ENCODE data around the gene PCBP3.

DNA sequence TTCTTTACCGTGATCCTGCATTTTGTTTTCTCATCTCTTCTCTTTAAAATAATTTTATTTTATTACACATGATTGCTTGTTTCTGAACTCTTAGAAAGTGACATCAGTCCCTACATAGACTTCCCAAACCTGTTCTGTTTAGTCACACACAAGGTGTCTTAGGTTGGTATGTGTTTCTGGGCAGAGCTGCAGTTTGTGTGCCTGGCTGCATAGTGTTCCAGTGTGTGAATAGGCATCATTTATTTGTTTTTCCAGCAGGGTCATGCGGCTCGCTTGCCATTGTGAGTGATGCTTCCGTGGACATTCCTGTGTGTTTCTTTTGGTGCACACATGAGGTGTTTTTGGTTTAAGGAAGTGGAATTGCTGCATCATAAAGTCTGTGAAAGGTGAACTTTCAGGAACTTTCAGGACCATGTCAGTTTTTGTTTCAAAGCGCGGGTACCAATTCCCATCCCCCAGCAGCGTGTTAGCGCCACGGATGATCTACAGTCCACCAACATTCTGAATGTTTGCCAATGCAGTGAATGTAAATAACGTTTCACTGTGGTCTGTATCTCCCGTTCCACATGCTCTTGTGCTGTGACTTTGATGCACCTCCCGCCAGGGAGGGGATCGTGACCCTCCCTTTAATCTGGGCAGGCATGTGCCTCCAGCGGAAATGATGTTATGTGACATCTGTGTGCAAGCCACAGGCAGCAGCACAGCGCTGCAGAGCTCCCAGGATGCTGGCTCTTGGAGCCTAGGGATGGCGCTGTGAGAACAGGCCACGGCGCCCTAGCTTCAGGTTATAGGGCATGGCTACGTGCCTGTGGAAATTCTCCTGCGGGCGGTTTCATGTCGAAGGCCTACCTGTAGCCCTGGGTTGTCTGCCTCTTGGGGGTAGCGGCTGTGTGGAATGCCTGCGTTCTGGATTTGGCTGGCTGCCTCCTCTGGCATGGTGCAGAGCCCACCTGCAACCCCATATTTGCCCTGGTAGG lies 193.5 kb downstream of the PCBP3 start:
- TF ChIP-seq, protein P1, sequence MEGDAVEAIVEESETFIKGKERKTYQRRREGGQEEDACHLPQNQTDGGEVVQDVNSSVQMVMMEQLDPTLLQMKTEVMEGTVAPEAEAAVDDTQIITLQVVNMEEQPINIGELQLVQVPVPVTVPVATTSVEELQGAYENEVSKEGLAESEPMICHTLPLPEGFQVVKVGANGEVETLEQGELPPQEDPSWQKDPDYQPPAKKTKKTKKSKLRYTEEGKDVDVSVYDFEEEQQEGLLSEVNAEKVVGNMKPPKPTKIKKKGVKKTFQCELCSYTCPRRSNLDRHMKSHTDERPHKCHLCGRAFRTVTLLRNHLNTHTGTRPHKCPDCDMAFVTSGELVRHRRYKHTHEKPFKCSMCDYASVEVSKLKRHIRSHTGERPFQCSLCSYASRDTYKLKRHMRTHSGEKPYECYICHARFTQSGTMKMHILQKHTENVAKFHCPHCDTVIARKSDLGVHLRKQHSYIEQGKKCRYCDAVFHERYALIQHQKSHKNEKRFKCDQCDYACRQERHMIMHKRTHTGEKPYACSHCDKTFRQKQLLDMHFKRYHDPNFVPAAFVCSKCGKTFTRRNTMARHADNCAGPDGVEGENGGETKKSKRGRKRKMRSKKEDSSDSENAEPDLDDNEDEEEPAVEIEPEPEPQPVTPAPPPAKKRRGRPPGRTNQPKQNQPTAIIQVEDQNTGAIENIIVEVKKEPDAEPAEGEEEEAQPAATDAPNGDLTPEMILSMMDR (IDR thresholded peaks at IDR 0.05) = no peak
- TF ChIP-seq ZFX (IDR thresholded peaks at IDR 0.05; ENCODE audit: borderline replicate concordance) = no peak

All from 22Rv1 (cell line).